Tibial nerve (tissue), 4 donors: ENCODE measurements around the gene ZNF208.

Experiments
- CTCF ChIP-seq, 5 experiments: fragments of 200-600 bp in 3 of 5; fragments of 450-650 bp in 2 of 5; sonication (generic) in 3 of 5; IDR thresholded peaks; one replicate each; pipeline ENCODE4 v1.5.1; 2016 to 2019; ENCODE audit warnings: antibody characterized with exemption in 5 of 5, mild to moderate bottlenecking in 3 of 5, moderate library complexity in 2 of 5
- EP300 ChIP-seq, 2 donors: sonication (generic); formaldehyde crosslinking; IDR thresholded peaks; one replicate each; pipeline ENCODE4 v1.6.1; 2017; ENCODE audit warnings: antibody characterized with exemption in 2 of 2, mild to moderate bottlenecking in 1 of 2
- POLR2A ChIP-seq, 2 donors: fragments of 450-650 bp; IDR thresholded peaks; one replicate each; pipeline ENCODE4 v1.6.1; 2017; ENCODE audit warnings: antibody characterized with exemption in 2 of 2, mild to moderate bottlenecking in 2 of 2, moderate library complexity in 2 of 2

- no peak for TF ChIP-seq CTCF (IDR thresholded peaks at IDR 0.05)
- TF ChIP-seq POLR2A (IDR thresholded peaks at IDR 0.05), result no peak
- no peak for TF ChIP-seq EP300 (IDR thresholded peaks at IDR 0.05)
These were observed 19.9 kb upstream of the ZNF208 start for GRCh38 chr19:22030680-22031079.
